Measurements from ENCODE around the gene AKR1C3.

- TF ChIP-seq CTCF (IDR thresholded peaks at IDR 0.05): no peak
- no peak for TF ChIP-seq POLR2A (IDR thresholded peaks at IDR 0.05)
Measured at GRCh38 chr10:5107860-5108526, 13.8 kb downstream of the AKR1C3 start.

All from sigmoid colon (tissue), 3 donors.